CD4-positive, alpha-beta T cell treated with Interleukin-15 for 1 hour (primary cell): Measurements from ENCODE around the gene ACADSB.

Source experiments
- DNase-seq: peaks from one replicate; pipeline ENCODE4 v3.0.0-alpha.2; 2020

Gene ACADSB

DNA sequence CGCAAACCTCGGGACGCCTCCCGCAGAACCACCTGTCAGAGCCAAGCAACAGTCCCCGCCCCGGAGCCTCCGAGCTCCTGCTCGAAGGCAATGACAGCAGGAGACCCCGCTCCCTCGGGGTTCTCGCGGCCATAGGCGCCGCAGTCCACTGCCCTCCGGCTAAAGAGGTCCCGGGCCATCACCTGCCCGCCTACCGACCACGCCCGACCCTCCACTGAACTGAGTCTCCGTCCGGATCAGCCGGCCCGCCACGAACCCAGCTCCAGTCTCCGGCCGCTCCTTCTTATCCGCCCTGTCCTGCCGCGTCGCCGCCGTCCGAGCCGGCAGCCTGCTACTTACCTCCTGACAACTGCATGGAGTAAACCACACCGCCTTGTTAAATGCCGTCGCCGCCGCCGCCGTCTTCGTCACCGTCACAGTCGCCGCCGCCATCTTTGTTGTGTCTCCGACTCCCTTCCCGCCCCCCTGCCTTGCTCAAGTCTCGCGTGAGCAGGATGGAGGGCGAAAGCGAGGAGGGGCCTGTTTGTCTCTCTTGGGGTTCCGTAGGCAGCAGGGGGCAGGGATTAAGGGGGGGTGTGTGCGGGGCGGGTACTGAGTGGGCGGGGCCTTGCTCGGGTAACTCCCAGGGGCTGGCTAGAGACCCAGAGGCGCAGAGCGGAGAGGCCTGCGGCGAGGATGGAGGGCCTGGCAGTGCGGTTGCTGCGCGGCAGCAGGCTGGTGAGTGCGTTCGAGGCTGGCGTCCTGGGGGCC, at the start of gene ACADSB, which contains the start of gene IKZF5:
Gene ACADSB (plus strand): TSS at position 652 of the 750 bp plus-strand sequence. CDS start 24 bp downstream, at position 676.
Gene IKZF5 (minus strand): TSS at position 441 of the 750 bp plus-strand sequence. CDS start 10,170 bp downstream, outside the sequence.
- DNase-seq: peak; percentile 98

DNA sequence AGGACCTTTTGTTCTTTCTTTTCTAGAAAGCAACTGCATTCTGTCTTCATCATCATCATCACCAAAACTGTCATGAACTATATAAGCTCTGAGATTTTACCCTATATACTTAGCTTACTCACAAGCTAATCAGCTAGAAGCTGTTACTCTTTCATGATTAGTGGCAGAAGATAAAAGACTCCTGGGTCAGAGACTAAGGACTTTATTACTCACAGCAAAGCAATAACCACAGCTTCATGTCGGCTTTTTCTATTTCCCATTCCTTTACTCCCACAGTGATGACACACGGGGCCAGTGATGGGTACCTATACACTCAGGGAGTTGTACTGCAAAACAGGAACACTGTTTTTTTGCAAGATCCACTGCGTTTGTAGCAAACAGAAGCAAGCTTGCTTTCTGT, 46.4 kb upstream of the ACADSB start:
- DNase-seq: no peak

DNA sequence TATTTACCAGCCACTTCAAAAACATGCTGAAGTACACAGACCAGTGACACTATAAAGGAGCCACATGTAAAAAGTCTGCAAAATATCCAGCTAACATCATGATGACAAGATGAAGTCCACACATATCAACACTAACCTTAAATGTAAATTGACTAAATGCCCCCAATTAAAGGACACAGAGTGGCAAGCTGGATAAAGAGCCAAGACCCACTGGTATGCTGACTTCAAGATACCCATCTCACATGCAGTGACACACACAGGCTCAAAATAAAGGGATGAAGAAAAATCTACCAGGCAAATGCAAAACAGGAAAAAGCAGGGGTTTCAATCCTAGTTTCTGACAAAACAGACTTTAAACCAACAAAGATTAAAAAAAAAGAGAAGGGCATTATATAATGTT, 41.9 kb upstream of the ACADSB start:
- DNase-seq: no peak

DNA sequence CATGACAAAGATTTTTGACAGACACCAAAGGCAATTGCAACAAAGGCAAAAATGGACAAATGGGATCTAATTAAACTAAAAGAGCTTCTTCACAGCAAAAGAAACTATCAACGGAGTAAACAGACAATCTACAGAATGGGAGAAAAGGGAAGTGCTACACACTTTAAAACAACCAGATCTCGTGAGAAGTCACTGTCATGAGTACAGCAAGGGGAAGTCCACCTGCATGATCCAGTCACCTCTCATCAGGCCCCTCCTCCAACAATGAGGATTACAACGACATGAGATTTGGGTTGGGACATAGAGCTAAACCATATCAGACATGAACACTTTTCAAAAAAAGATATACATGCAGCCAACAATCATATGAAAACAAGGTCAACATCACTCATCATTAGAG, 40.1 kb upstream of the ACADSB start:
- no peak for DNase-seq

DNA sequence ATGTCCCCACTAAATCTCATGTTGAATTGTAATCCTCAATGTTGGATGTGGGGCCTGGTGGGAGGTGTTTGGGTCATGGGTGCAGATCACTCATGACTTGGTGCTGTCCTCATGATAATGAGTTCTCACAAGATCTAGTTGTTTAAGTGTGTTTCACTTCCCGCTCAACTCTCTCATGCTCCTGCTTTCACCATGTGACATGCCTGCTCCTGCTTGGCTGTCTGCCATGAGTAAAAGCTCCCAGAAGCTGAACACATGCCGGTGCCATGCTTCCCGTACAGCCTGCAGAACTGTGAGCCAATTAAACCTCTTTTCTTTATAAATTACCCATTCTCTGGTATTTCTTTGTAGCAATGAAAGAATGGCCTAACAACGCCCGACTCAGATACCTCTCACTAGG, 34.8 kb upstream of the ACADSB start:
- no peak for DNase-seq

DNA sequence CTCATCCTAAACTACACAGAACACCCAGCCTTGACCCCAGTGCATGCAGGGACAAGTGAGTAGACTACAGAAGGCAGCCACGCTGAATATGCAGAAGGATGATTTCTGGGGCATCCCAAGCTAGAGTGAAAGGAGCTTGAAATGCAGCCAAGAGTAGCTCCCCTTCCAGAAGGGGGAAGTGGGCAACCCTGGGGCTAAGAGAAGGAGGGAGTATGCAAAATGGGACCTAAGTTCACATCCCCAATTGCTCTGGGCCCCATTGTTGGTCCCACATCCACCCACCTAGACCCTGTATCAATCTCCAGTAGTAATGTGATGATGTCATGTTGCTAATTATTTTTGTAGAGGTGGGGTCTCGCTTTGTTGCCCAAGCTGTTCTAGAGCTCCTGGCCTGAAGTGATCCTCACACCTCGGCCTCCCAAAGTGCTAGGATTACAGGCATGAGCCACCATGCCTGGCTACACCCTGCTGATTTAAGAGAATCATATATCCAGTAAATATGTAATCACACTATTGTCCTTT, 34.2 kb upstream of the ACADSB start:
- DNase-seq: no peak

DNA sequence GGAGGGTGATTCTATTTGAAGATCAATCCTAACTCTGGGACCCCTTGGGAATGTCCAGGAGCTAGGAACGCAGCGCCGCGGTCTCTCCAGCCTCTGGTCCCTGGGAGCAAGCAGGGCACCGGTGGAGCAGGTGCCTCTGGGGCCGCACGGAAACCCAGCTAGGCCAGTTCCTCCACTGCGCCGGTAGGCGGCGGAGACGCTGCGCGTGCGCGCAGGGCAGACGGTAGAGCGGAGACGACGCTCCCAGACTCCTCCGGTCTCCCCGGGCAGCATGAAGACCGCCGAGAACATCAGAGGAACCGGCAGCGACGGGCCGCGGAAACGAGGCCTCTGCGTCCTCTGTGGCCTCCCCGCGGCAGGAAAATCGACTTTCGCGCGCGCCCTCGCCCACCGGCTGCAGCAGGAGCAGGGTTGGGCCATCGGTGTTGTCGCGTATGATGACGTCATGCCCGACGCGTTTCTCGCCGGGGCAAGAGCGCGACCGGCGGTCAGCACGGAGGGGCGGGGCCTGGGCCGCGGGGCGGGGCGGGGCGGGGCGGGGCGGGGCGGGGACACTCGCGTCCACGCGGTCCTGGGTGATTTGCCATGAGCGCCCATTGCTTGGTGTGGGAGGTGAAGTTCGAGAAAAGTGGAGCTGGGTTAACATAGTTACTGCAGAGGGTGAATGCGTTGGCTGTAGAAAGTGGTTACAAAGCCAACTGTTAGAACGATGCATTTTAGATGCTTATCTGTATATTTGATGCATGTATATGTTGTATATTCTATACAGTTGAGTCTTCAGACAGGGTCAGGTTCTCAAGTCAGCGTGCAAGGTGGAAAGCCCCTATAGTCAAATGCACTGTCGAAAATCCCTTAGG, 28.4 kb upstream of the ACADSB start, which contains the start of gene PSTK:
Gene PSTK (plus strand): TSS at position 193 of the 857 bp plus-strand sequence. CDS start 79 bp downstream, at position 272.
- DNase-seq: peak; percentile 92

DNA sequence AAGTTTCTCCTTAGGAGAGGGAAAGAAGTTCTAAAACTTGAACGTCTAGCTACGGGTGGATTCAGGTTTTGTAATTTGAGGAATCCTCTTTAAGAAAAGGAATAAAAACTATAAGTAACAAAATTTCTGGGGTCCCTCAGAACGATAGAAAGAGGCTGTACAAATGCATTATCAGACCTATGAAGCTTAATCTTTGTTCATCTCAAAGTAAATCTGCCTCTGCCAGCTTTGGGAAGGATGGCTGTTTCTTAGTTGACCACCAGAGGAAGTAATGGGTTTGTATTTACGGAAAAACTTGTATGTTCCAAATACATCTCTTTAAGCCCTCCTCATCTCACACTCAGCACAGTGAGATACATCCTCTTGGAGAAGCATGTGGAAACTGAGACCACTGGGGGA, 27.7 kb upstream of the ACADSB start:
- no peak for DNase-seq

DNA sequence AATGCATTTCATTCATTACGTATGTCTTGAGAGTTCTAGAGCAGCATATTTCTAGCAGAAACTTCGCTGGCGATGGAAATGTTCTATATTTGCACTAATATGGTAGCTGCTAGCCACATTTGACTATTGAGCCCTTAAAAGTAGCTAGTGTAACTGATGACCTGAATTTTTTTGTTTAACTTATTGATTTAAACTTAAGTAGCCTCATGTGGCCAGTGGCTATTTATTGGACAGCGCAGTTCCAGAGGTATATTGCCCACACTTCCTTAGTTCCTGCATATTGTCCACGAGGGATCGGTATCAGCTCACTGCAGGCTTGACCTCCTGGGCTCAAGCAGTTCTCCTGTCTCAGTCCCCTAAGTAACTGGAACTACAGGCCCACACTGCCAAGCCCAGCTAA, 24.9 kb upstream of the ACADSB start:
- no peak for DNase-seq

DNA sequence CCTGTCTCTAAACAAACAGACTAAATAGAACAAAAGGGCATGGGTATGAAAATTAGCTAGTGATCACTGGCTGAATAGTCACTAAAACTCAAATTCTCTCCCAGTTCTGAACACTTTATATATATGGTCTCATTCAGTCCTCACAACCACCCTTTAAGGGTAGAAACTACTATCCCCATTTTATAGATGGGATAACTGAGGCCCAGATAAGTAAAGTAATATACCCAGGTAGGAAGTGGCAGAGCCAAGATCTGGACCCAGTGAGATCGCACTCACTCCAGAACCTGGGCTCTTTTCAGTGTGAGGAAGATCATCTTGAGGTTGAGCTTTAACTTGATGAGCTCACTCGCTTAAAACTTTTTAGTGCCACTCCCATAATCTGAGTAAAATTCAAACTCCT, 24.1 kb upstream of the ACADSB start:
- DNase-seq: no peak

DNA sequence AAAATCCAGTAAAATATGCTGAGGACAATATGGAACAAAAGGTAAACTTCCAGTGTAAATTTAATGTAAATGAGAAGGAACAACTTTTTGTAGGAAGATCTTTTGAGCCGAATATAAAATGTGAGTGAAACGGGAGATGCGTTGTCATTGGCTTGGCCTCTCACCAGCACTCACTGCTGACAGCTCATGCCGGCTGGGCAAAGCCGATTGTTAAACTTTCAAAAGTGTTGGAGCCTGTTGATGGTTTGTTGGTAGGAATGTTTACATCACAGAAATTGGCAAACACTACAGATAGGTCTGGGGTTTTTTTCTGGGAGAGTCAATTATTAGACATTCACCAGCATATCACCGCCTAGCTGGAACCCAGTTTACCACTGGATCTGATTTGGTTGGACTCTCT, 22.5 kb upstream of the ACADSB start:
- DNase-seq: no peak

DNA sequence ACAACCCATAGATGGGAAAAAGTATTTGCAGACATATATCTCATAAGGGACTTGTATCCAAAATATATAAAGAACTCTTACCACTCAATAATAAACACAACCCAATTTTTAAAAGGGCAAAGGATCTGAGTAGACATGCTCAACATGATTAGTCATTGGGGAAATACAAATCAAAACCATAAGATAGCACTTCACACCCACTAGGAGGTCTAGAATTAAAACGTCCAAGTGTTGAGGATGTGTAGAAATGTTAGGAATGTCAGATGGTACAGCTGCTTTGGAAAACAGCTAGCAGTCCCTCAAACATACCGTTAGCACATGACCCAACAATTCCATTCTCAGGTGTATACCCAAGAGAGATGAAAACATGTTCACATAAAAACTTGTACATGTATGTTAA, 20.3 kb upstream of the ACADSB start:
- DNase-seq: no peak

DNA sequence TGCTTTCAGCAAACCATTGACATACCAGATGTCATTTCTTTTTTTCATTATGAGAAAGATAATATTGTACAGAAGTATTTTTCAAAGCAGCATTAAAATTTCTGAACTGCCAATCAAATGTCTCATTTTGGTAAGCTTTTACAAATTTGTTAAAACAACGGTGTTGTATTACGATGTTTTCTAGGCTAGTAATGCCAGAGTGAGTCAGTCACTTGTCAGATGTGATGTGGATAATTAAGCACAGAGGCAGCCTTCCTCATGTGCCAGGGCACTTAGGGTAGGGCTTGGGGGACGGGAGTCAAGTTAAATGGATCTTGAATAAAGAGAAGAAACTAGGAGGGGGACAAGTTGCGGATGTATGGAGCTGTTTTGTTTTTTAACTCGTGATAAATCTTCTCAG, 18.5 kb upstream of the ACADSB start:
- no peak for DNase-seq

DNA sequence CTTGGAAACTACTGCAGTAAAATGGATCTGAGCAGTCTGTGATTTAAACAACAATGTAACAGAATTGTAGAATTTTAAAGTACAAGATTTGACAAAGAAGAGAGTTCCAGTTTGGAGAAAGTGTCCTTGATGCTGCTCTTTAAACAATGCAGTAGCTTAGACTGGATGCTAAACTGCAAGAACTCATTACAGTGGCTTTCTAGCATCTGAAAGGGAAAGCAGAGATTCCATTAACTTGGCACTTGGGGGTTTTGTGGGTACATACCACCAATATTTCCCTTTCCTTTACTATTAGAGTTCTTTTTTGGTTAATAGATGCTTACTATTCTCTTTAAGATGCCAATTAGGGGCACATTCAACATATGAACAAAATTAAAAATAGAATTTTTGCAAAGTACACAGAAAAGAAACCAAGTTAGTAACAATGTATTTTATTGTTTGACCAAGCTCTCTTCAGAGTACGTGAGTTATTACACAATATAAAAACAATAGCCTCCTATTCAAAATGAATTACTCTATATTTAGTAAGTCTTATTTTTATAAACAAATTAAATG, 16.7 kb upstream of the ACADSB start:
- no peak for DNase-seq

DNA sequence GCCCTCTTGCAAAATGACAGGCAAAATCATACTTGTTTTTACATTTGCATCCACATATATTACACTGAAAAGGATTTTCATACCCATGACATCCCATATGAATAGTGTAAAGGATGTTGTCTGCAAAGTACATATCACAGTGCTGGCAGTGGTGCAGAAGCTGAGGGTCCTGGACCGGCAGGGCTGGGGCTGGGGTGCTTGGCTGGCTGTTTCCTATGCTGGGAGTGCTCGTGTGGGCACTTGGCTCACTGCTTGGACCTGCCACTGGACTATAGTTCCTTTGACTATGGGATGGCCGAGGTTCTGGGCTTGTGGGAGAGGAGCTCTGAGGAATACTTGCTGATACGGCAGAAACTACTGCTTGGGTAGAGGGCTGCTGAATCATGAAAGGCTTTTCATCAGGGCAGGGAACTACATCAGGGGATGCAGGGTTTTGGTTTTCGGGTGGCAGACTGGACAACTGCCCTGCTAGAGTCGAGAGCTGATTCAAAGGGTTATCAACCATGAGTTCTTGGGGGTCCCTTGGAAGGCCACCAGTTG, 14.9 kb upstream of the ACADSB start:
- DNase-seq: no peak

DNA sequence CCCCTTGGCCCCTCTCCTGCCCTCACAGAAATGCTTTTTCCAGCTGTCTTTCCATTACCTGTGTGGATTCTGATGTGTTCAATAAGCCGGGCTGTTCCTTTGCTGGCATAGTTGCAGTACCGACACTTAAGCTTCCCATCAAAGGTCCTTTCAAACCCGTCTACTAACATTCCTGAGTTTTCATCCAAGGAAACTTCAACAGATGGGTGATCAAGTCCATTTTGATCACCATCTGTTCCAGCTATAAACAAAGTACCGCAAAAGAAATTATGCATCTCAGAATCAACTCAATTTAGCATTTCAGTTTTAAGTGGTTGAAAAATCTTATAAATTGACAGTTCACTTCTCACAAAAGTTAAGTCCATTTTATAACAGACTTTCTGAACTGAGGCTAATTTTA, 12.9 kb upstream of the ACADSB start:
- DNase-seq: no peak

DNA sequence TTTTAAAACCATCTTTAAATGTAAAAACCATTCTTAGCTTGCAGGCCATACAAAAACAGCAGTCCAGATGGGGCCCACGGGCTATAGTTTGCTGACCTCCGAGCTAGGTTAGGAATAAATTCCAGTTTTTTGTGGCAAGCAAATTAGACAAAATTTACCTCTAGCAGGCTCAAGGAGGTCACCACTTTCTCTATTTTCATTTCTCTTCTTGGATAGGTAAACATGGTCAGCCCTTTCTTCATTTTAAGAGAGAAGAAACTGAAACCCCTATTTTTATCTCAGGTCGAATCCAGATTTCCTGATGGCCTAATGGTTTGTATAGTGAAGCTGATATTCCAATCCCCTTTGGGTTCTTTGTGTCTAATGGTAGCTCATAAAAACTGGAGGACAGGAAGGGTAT, 10.9 kb upstream of the ACADSB start:
- DNase-seq: no peak

DNA sequence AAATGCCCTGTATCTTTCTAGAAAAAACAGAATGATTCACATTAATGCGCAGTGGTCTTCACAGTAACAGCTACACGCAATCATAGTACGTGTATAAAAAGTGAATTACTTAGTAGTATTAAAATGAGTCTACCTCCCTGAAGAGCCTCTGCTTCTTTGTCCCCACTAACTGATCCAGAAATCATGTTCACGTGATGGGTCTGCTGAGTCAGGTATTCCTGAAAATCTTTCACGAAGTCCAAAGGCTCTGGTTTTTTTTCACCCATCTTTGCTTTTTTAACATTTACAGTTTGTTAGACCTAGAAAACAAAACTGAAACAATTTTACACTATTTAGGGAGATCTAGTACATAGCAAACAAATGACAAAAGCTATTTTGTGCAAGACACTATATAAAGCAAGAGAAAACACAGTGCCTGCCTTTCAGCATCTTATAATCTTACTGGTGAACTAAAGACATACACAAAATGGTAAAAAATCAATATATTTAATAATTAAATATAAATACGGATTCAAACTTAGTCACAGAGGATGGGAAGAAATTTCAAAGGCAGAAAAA, 10.4 kb upstream of the ACADSB start:
- DNase-seq: no peak

DNA sequence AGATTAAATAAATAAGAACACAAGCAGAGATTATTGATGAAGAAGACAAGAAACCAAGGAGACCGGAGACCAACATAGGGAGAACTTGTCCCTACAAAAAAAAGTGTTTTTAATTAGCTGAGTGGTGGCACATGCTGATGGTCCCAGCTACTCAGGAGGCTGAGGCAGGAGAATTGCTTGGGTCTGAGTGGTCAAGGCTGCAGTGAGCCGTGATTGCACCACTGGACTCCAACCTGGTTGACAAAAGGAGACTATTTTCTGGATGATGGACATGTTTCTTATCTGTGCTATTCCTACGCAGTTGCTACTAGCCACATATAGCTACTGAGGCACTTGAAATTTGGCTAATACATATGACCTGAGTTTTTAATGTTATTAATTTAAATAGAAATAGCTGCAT, 9.9 kb upstream of the ACADSB start:
- no peak for DNase-seq

DNA sequence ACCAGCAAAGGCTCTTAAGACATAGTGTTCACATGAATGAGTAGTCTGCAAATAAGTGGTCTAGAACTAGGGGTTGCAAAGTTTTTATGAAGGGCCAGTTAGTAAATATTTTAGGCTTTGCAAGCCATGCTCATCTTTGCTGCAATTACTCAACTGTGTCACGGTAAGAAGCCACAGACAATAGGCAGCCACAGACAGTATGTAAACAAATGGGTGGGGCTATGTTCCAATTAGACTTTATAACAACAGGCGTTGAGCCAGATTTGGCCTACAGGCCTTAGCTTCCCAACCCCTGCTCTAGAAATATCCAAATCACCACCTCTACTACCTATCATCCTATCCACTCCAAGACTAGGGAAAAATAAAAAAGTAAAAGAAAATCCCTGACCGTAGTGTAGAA, 9.5 kb upstream of the ACADSB start:
- DNase-seq: no peak

DNA sequence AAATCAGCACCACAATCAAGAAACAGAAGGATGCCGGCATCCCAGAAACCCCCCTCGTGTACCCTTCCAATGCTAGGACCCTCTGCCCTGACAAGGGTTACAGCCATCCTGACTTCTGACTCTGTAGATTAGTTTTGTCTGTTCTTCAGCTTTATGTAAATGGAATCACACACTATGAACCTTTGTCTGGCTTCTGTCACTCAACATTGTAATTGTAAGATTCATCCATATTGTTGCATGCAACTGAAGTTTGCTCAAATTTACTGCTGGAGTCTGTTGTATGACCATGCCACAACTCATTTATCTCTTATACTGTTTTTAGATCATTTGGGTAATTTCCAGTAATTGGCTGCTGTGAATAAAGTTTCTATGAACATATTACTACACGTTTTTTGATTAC, 8.7 kb upstream of the ACADSB start:
- no peak for DNase-seq

DNA sequence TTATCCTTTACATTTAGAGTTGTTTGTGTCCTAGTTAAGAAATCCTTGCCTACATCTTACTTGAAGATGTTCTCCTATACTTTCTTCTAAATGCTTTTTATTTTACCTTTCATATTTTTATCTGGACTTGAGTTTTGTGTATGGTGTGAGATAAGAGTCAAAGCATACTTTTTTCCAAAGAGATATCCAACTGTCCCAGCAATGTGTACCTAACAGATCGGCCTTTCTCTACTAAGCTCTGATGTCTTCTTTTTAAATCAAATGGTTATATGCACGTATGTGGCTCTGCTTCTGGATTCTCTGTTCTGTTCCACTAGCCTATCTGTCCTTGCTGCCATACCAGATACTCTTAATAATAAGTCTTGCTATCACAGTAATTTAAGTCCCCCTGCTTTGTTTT, 7.4 kb upstream of the ACADSB start:
- no peak for DNase-seq

DNA sequence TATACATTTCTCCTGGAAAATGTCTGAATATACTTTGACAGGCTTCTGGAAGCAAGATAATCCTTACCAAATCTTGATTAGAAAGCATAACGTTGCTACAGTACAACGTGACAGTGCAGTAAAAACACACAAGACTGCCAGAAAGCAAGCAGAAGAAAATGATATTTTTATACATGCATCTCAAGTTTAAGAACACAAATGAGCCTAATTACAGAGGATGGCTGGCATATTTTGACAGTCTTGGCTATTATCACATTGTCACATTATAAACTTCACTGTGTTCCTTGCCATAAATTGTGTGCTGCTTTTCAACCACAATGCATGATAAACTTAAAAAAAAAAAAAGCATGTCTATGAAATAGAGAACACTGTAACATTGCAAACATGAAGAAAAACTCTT, 4.5 kb upstream of the ACADSB start:
- DNase-seq: no peak
